ENCODE measurements around the gene PIH1D2.
"Not testable (repeated sequence)": the region's sequence is repeated elsewhere in the genome, so short reads cannot be mapped to it uniquely, and the experiment has no call there.

The PIH1D2 gene, protein sequence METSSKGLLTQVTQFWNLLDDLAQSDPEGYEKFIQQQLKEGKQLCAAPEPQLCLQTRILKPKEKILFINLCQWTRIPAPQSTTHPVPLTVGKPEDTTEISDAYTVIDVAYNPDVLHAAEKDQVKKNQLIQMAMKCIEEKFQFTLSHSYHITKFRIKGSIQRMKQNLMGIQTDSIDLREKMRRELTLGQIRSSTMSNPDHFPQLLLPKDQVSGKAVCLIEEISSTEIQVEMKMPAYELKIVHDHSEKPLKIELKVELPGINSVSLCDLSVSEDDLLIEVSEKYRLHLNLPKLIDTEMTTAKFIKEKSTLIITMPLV

DNA sequence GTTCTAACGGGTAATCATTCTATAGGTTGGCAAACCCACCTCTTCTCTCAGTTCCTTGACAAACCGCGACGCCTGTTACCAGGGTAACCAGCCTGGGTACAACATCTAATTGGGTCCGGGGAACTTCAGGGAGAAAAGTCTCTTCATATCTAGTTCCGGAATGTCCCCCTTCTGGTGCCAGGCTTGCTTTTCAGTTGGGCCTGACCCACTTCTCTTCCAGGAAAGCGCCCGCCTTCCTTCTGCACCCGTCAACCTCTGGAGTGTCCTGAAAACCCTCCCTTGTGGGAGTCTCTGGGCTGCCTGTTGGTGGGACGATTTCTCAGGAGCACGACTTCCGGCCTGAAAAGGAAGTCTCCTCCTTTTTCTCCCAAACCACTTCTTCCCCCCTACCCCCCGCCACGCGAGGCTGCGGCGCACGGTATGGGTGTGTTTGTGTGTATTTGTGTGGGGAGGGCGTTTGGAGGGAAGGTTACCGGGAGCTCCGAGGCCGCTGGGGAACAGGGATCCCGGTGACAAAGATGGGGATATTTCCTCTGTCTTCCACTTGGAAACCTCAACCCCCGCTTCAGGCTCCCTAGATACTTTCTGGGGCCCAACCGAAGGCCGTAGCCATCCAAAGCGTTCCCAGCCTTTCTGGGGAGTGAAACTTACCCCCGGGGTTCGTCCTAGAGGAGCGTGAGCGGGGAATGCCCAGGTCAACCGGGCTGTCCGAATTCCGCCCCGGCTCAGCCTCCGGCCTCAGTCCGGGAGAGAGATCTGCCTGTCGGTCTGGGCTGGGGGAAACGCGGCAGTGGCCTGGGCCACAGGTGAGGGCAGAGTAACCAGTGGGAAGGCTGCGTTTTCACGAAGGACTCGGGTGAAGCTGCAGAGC, at the start of gene PIH1D2, which contains the start of gene NKAPD1:
TSS of gene PIH1D2 (minus strand) at position 77 of the 871 bp plus-strand sequence. CDS start 843 bp downstream, outside the sequence.
TSS of gene NKAPD1 (plus strand) at position 359 of the 871 bp plus-strand sequence. CDS start 1,276 bp downstream, outside the sequence.
- FAIRE-seq (peak; percentile 86), DNase-seq (ENCODE audit: extremely low spot score, insufficient read length, low read depth) (peak; percentile 64)

DNA sequence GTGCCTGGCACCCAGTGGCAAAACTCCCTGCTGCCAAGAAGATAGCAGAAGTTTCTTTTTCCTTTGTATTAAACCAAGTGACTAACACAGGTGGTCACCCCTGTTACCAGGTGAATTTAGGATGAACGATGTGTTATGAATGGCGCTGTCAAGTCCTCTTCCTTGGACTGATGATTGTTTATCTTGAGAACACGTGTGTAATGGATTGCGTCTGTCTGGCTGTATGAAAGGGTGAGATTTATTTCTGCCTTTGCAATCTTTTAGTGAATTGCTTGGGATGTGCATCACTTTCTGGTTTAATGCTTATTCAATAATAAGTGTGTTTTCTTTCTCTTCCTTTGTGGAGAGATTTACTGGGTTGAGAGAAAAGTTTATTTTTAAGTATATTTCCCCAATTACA, 49.3 kb upstream of the PIH1D2 start:
- no peak for FAIRE-seq
- no peak for DNase-seq (ENCODE audit: extremely low spot score, insufficient read length, low read depth)

DNA sequence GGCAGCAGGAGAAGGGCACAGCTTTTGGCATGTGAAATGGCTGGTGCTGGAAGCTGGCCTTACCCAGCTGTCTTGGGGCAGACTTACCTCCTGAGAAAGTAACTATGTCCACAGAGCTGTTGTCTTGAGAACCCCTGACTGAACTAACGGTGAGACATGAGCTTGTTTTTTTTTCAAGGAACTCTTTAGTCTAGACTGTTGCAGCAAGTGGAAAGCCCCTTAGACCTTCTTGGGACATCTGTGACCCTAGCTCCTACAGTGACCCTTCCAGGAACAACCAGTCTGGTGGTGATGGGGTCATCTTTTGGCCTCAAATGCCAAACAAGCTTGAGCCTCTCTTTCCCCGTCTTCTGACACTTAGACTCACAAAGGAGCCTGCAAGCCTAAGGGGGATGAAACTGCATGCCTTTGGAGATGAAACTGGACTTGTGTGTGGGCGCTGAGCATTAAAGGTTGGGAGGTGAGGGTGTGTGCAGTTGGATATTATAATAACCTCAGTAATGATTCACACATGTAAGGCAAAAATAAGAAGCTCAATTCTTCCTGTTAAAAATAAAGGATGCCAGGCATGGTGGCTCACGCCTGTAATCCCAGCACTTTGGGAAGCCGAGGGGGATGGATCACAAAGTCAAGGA, 48.3 kb upstream of the PIH1D2 start:
- FAIRE-seq = no peak

DNA sequence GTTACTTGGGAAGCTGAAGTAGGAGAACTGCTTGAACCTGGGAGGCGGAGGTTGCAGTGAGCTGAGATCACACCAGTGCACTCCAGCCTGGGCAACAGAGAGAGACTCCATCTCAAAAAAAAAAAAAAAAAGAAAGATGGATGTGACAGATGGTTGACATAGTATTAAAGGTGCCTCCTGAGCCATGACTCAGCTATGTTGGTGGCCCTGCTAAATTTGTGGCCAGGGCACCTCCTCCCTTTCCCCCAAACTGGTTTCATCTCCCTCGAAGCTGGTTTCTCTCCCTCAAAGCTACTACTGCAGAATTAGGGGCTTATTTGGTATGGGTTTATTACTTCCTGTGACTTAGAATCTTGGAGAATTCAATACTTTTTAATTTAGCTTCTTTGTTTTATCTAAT, 44.4 kb upstream of the PIH1D2 start:
- DNase-seq (ENCODE audit: extremely low spot score, insufficient read length, low read depth) (no peak), FAIRE-seq (no peak)

More for the DNA sequence above, 48.3 kb upstream of the PIH1D2 start:
- no peak for DNase-seq (ENCODE audit: extremely low spot score, insufficient read length, low read depth)

DNA sequence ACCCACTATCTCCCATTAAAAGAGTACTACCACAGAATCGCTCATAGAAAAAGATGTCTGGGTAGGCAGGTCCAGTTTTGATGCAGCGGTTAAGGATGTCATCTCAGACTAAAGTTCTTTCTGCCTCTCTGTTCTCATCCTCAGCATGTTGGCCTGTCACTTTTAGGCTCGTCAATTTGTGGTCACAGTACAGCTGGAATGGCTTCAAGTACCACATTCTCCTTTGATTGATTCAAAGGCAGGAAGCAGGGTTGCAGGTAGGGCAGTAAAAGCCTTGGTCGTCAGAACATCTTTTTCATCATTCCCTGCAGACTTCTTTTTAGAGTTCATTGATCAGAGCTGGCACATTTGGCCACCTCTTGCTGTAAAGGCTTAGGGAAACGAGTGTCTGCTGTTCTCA, 41.6 kb upstream of the PIH1D2 start:
- DNase-seq (ENCODE audit: extremely low spot score, insufficient read length, low read depth) = no peak
- no peak for FAIRE-seq

DNA sequence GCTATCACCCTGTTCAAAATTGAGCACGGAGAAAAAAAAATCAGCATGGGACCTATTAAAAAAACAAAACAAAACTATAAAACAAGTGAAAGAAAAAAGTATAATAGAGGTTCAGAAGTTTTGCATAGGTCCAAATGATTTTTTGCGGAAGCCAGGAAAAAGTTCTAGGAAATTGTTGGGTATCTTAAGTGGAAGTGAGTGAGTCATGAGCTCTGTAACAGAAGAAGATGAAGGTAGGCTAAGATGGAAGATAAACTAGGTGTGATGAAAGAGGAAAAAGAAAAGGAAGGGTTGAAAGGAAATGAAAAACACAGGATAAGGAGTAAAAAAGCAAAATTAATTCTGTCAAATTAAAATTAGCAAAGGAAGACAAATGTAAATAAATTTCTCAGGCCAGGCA, 40.6 kb upstream of the PIH1D2 start:
- no peak for DNase-seq (ENCODE audit: extremely low spot score, insufficient read length, low read depth)
- FAIRE-seq = no peak

DNA sequence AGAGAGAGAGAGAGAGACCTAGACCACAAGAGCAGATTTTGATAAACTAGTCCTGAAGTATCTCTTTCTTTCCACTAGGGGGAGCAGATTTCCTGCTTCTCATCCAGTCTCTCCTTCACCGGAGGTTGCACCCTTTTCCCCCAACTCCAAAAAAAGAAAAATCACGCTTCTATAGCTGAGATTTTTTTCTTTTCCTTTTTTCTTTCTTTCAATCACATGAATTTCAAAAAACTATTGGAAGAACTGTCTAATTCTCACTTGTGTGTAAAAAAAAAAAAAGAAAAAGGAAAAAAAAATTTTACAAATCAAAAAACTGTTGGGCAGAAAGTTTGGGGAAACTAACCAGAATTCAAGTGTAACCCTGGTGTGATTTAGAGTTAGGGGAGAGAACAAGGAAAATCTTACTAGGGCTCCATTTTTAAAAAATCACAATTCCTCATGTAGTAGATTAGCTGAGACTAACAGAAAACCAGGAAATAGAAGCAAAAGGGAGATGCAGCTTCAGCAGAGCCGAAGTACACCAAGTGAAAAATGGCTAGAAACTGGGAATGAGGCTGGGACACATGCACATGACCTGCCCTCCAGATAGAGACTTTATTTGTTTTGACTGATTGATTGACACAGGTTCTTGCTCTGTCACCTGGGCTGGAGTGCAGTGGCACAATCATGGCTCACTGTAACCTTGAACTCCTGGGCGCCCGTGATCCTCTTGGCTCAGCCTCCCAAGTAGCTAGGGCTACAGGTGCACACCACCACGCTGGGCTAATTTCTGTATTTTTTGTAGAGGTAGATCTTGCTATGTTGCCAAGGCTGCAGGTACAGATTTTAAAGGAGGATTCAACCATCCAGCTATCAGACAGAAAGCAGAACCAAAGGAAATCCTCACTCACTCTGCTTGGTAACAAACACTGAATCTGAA, 40.0 kb upstream of the PIH1D2 start:
- DNase-seq (ENCODE audit: extremely low spot score, insufficient read length, low read depth) = peak; percentile 22
- peak; percentile 83 for FAIRE-seq

DNA sequence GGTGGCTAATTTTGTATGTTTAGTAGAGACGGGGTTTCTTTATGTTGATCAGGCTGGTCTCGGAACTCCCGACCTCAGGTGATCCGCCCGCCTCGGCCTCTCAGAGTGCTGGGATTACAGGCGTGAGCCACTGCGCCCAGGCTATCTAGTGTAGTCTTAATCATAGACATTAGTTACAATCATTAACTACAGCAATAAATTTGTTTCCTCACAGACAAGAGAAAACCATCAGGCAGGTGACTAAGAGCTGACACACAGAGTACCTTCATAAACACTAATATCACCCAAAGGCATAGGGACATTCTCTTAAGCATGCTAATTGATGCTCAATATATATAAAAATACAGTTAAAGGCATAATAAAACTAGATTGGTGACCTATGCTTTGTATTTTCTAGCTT, 32.3 kb upstream of the PIH1D2 start:
- DNase-seq (ENCODE audit: extremely low spot score, insufficient read length, low read depth) (no peak), FAIRE-seq (no peak)

DNA sequence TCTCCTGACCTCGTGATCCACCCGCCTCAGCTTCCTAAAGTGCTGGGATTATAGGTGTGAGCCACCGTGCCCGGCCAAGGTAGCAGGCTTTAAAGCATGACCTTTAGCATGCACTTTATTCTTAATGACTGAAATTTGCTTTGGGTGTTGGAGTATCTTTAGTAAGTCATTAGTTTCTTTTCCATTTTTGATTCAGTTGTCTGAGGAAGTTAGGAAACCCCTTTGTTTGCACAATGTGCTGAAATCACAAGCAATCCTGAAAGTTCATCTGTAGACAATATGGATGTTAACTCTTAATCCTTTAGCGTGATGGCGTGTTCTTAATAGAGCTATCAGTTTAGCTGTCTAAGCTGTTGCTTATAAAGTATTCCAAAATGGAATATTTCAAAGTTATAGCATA, 29.6 kb upstream of the PIH1D2 start:
- no peak for FAIRE-seq

DNA sequence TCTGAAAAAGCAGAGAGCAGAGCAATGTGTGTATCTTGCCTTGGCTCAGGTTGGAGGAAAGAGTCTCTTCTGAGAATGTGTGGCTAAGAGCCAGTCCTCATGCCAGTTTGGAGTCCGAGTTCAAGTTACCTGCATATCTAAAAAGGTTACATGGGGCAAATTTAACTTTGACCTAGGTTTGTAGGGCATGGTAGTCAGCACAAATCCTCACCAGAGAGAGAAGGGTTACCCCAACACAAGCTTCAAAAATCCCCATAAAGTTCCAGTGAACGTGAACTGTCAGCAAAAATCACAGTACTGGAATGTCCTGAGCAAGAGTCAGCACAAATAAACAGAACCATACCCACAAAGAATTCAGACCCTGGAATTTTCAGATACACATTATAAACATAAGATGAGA, 26.6 kb upstream of the PIH1D2 start:
- DNase-seq (ENCODE audit: extremely low spot score, insufficient read length, low read depth) (no peak), FAIRE-seq (no peak)

More for the DNA sequence above, 29.6 kb upstream of the PIH1D2 start:
- DNase-seq (ENCODE audit: extremely low spot score, insufficient read length, low read depth) = no peak

DNA sequence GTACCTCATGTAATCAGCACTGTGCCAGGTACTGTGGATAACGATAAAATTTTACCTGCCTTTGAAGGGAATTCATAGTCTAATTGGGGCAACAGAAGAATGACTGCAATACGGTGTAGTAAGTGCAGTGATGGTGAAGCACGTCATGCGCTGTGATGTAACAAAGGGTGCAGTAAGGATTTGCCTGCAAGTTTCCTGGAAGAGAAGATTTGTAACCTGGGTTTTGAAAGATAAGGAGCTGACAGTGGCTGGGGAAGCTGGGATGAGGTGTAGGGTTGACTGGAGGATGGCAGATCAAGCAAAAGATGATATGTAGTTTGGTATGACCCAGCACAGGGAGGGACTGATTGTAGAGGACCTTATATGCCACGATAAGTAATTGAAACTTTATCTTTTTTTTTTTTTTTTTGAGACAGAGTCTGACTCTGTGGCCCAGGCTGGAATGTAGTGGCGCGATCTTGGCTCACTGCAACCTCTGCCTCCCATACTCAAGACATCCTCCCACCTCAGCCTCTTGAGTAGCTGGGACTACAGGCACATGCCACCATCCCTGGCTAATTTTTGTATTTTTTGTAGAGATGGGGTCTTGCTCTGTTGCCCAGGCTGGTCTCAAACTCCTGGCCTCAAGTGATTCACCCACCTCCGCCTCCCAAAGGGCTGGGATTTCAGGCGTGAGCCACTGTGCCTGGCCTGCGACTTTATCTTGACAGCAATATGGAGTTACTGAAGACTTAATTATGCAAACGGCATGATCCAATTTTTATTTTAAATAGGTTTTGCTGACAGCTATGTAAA, 24.1 kb upstream of the PIH1D2 start:
- no peak for FAIRE-seq
- no peak for DNase-seq (ENCODE audit: extremely low spot score, insufficient read length, low read depth)

DNA sequence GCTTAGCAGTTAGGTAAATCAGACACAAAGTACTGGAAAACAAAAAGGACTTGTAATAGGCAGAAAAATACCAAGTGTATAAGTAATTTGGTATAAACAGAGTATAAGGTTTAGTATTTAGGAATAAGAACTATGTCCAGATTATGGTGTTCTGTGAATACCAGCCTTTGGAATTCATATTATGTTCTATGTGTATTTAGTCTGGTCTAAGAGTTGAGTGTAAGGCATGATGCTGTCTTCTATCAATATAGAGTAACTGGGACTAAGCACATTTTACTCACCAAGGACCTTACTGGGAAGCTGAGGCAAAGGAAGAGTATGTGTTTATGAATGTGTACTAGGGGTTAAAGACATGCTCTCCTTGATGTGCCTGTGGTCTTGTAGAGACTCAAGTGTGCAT, 22.4 kb upstream of the PIH1D2 start:
- FAIRE-seq (no peak), DNase-seq (ENCODE audit: extremely low spot score, insufficient read length, low read depth) (no peak)

DNA sequence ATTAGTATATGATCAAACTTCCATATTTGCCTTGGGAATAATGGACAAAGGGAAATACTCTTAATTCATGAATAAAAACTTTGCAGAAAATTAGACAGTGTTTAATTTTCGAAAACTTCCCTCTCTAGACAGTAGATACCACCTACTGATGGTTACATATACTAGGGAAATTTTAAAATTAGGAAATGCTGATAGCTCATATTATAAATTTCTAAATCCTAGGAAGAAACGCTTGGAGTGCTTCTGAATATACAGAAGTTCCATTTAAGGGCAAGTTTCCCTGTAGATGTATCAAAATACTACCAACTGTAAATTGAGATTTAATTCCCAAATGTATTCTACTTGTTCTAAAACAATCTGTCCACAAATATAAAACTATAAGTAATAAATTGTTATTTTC, 21.5 kb upstream of the PIH1D2 start:
- not testable (repeated sequence) for DNase-seq (ENCODE audit: extremely low spot score, insufficient read length, low read depth); FAIRE-seq

DNA sequence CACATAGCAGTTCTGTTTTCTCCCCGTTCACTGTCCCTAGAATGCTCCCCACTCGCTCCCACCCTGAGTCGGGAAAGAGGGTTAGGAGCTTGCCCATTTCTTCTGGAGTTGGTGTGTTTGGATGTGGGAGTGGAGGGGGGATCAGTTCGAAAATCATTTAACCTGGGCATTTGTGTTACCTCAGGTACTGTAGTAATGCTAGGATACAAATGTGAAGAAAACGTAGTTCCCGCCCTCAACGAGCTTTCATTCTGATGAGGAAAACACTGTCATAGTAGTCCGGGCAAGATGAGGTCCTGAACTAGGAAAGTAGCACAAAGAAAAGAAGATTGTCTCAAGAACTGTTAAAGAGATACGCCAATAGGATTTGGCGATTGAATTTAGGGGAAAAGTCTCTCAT, 13.4 kb upstream of the PIH1D2 start:
- DNase-seq (ENCODE audit: extremely low spot score, insufficient read length, low read depth) (no peak), FAIRE-seq (no peak)

DNA sequence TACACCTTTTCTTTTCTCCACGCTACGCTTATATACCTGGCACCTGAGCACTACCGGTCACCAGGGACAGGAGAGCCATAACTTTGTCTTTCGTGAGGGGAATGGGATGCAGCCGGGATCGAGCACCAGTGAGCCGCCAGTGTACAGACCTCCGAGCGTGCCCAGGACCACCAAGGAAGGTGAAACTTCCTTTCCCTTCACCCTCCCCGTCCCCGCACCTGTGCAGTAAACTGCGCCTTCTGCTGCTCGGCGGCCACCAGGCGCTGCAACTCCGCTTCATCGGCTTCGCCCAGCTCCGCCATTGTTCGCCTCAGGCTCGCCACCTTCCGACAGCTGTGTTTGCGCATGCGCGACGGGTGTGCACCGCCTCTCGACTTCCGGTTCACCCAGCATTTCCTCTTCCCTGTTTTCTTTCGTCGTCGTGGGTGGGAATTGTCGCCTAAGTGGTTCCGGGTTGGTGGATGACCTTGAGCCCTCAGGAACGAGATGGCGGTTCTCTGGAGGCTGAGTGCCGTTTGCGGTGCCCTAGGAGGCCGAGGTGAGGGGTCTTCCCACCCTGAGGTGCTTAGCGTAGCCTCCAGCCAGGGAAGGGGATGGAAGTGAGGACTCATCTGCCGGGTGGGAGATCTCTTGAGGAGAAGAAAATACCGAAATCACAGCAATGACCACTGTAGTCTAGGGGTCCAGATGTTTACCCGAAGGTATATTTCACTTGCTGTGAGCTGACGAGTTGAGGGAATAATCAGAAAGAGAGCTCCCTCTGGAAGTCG, 12.8 kb upstream of the PIH1D2 start, which contains the start of the genes SDHD and TIMM8B:
TSS of gene SDHD (plus strand) at position 452 of the 770 bp plus-strand sequence. CDS start at position 487, 35 bp downstream.
TSS of gene TIMM8B (minus strand) at position 335 of the 770 bp plus-strand sequence. CDS start at position 302, 33 bp downstream.
- FAIRE-seq (peak; percentile 97), DNase-seq (ENCODE audit: extremely low spot score, insufficient read length, low read depth) (peak; percentile 95)

DNA sequence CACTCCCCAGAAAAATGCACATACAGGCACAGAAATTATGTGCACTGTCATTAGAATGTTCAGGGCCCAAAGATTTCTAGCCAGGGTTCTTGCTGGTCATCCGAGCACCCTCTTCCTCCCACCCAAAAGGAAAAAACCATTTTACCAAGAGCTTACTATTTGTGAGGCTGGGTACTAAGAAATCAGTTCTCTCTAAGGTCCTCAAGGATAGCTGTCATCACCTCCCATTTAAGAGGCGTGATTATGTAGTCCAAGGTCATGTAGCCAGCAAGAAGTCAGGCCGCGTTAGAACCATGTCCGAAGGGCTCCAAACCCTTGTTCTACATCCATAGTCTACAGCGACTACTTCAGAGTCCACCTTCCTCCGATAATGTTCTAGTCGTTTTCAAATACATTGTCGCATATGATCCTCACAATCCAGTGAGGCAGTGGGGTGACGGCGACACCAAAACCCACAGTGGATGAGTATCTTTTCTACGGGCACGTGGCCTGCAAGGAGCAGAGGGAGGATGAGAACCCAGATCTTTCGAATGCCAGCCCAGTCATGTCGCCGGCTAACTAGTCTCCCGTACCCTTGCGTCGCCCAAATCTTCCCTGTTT, 12.1 kb upstream of the PIH1D2 start:
- no peak for FAIRE-seq
- DNase-seq (ENCODE audit: extremely low spot score, insufficient read length, low read depth) = no peak

DNA sequence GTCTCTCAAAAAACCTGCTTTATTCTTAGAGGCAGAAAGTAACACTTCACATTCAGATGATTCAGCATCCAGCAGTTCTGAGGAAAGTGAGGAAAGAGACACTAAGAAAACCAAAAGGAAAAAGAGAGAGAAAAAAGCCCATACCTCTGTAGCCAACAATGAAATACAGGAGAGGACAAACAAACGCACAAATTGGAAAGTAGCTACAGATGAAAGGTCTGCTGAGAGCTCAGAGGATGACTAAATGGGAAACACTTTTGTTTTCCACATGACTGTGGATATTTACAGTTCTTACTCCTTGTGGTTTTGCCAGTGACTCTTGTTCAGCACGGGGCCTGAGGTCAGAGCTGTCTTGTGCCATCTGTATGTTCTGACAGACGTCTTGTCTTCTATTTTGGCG, 8.9 kb upstream of the PIH1D2 start:
- DNase-seq (ENCODE audit: extremely low spot score, insufficient read length, low read depth) = no peak
- no peak for FAIRE-seq
